Psoas muscle (tissue), 8 donors: ENCODE measurements around the gene TSPAN10. TPM values are rescaled to one million over a fixed set of nuclear protein-coding genes. Genes with fewer than 3 reads are reported as not detected.

ENCODE experiments used
- ATAC-seq, 4 donors: fragments of 200-7000 bp; cut with Tn5 transposase; one replicate each; pipeline ENCODE4 v1.9.1; 2020; ENCODE audit warnings: moderate library complexity in 3 of 4, mild to moderate bottlenecking in 2 of 4
- DNase-seq, 2 donors: peaks; one replicate each; pipeline ENCODE4 v3.0.0-alpha.2; 2020
- H3K27ac ChIP-seq: fragments of 200-600 bp; one replicate; pipeline ENCODE4 v1.8.0; 2022
- H3K27me3 ChIP-seq, 3 donors: fragments of 200-600 bp in 1 of 3; one replicate each; pipeline versions ENCODE4 v1.6.1 to v1.8.0; 2013 to 2022; ENCODE audit warnings: low read length in 2 of 3, mild to moderate bottlenecking in 2 of 3, moderate library complexity in 1 of 3; ENCODE audit not compliant: insufficient read depth in 3 of 3
- H3K36me3 ChIP-seq, 2 donors: fragments of 200-600 bp in 1 of 2; one replicate each; pipeline versions ENCODE4 v1.6.1 to v1.8.0; 2013 to 2022; ENCODE audit warnings: low read depth in 1 of 2, mild to moderate bottlenecking in 1 of 2, moderate library complexity in 1 of 2; ENCODE audit not compliant: insufficient read depth in 1 of 2
- H3K4me1 ChIP-seq: fragments of 200-600 bp; one replicate; pipeline ENCODE4 v1.8.0; 2022
- H3K4me3 ChIP-seq: fragments of 200-600 bp; one replicate; pipeline ENCODE4 v1.8.0; 2022; ENCODE audit warnings: mild to moderate bottlenecking
- H3K9me3 ChIP-seq: fragments of 200-600 bp; one replicate; pipeline ENCODE4 v1.8.0; 2022
- WGBS, 3 donors: extraction: QIAGEN DNeasy Blood & Tissue Kit; methylation state at CpG; one replicate each; pipeline versions ENCODE4 v1.1.6 to v1.1.7; 2013; 5-methylcytosine and 5-hydroxymethylcytosine counted together
- intact Hi-C, 2 donors: fragments of 100-400 bp; cut with DNase I; formaldehyde crosslinking; loops; one replicate each; pipeline versions ENCODE4 v1.11.0 to v1.14.2; 2022
- polyA plus RNA-seq, 3 donors: library from polyadenylated mRNA; stranded (reverse); fragments of 200-250 nt; gene quantifications; one replicate each; pipeline ENCODE4 v1.2.3, GENCODE V29; 2013
- total RNA-seq, 4 donors: library from RNA; stranded (reverse); fragmentation: NEBNext Ultra II Directional in 2 of 4; extraction: Animal tissue kit (Norgen Biotek cat#: 25700) in 2 of 4; gene quantifications; one replicate each; pipeline versions ENCODE4 v1.2.1 to v1.2.4, GENCODE V29; 2021 to 2023
- TF ChIP-seq, protein P1 (sequence below): fragments of 200-600 bp; IDR thresholded peaks from one replicate; pipeline ENCODE4 v1.8.0; 2022; ENCODE audit warnings: antibody characterized with exemption
- donor health status: healthy with polysubstance abuse.
- donor health status: DM: no; HTN: no; CAD: no; lungs with moderate emphysema.
- donor health status: Bipolar disorder and iron deficiency.
- donor health status: healthy.
- donor health status: DM: yes; HTN: yes; CAD: no.
- donor health status: DM: no; HTN: no; CAD: no.
- donor health status: DM: no; HTN: no; CAD: no.
- donor health status: DM: yes; HTN: yes; CAD: no.

TSPAN10 gene
- total and polyA plus RNA-seq, 7 donors, result 0.09 to 0.67 (median 0.22) TPM; not detected in 2

- intact Hi-C loops, result loop anchor here (2.0 kb wide), 1 partner anchor 29 kb away; the partner anchor contains the start of genes NPLOC4 (in 2 of the 2) and TSPAN10 (in 2 of the 2)
- H3K9me3 ChIP-seq, result no peaks in the 10 kb centered on the region
- TF ChIP-seq, protein P1, sequence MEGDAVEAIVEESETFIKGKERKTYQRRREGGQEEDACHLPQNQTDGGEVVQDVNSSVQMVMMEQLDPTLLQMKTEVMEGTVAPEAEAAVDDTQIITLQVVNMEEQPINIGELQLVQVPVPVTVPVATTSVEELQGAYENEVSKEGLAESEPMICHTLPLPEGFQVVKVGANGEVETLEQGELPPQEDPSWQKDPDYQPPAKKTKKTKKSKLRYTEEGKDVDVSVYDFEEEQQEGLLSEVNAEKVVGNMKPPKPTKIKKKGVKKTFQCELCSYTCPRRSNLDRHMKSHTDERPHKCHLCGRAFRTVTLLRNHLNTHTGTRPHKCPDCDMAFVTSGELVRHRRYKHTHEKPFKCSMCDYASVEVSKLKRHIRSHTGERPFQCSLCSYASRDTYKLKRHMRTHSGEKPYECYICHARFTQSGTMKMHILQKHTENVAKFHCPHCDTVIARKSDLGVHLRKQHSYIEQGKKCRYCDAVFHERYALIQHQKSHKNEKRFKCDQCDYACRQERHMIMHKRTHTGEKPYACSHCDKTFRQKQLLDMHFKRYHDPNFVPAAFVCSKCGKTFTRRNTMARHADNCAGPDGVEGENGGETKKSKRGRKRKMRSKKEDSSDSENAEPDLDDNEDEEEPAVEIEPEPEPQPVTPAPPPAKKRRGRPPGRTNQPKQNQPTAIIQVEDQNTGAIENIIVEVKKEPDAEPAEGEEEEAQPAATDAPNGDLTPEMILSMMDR, result no peak
- ATAC-seq (peak; percentile 3 to 36 (median 21)), DNase-seq (no peak)
- peaks cover 11% of the 10 kb centered on the region for H3K4me1 ChIP-seq
- H3K27ac ChIP-seq, result peak overlapping the region; percentile 90
- peak overlapping the region; percentile 100 for H3K4me3 ChIP-seq
- peaks cover 0 to 43% of the 10 kb centered on the region in 2 donors for H3K36me3 ChIP-seq
- 0 to 1% (median 0%) methylated on average over 16 of the region's 16 CpGs for WGBS, 3 donors
- no peaks in the 10 kb centered on the region for H3K27me3 ChIP-seq
These were observed 29.0 kb downstream of the TSPAN10 start for GRCh38 chr17:81666092-81666341.

GRCh38 chr17:81666342-81667191, 29.6 kb downstream of the TSPAN10 start, which contains the start of the genes CCDC137 and OXLD1:
Gene CCDC137 (plus strand): TSS chr17:81666737. CDS start chr17:81666767, 30 bp downstream.
Gene OXLD1 (minus strand): TSS chr17:81666605. CDS start chr17:81666577, 28 bp downstream.
- Histone ChIP-seq H3K27ac (peak within 1 kb of the TSS; percentile 90), H3K4me1 (peaks cover 11% of the 10 kb centered on the region), H3K4me3 (peak within 1 kb of the TSS; percentile 100), H3K9me3 (no peaks in the 10 kb centered on the region), H3K36me3 (peaks cover 0 to 48% of the 10 kb centered on the region in 2 donors), H3K27me3 (no peaks in the 10 kb centered on the region)
- intact Hi-C loops, result loop anchor here (2.0 kb wide), 1 partner anchor 30 kb away; the partner anchor contains the start of genes NPLOC4 (in 2 of the 2) and TSPAN10 (in 2 of the 2)
- 0 to 1% (median 0%) methylated on average over 72 to 96 of the region's 96 CpGs for WGBS, 3 donors
- TF ChIP-seq, protein P1, result no peak
- DNase-seq (peak; percentile 98), ATAC-seq (peak; percentile 98 to 99 (median 99))

DNA sequence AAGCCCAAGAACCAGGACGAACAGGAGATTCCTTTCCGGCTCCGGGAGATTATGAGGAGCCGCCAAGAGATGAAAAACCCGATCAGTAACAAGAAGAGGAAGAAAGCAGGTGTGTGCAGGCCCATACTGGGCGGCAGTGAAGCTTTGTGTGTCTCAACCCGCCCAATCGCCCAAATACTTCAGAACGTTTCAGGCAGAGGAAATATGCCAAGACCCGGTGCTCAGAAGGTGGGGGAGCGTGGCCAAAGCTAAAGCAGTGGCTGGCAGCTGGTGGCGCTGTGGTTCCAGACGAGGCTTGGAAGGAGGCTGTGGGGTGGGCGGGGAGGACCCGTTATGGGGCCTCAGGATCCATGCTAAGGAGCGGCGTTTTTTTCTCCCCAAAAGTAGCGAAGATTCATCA, 30.8 kb downstream of the TSPAN10 start:
- intact Hi-C loops, result loop anchor here (2.0 kb wide), 1 partner anchor 31 kb away; the partner anchor contains the start of genes NPLOC4 (in 2 of the 2) and TSPAN10 (in 2 of the 2)
- Histone ChIP-seq H3K4me3 (peak overlapping the region; percentile 100), H3K9me3 (no peaks in the 10 kb centered on the region), H3K27me3 (no peaks in the 10 kb centered on the region), H3K36me3 (peaks cover 0 to 60% of the 10 kb centered on the region in 2 donors), H3K4me1 (peaks cover 11% of the 10 kb centered on the region), H3K27ac (no peak overlapping the region)
- 77 to 81% (median 79%) methylated on average over 17 to 18 of the region's 18 CpGs for WGBS, 3 donors
- TF ChIP-seq, protein P1, result no peak
- no peak for DNase-seq
- ATAC-seq, result no peak

- Histone ChIP-seq H3K4me3 (no peak overlapping the region), H3K36me3 (peaks cover 0 to 59% of the 10 kb centered on the region in 2 donors), H3K4me1 (no peaks in the 10 kb centered on the region), H3K27me3 (no peaks in the 10 kb centered on the region), H3K27ac (no peak overlapping the region), H3K9me3 (no peaks in the 10 kb centered on the region)
- TF ChIP-seq, protein P1, result no peak
- 64 to 70% (median 69%) methylated on average over 18 of the region's 18 CpGs for WGBS, 3 donors
- intact Hi-C loops, result no loop called here
- ATAC-seq (no peak), DNase-seq (peak in 1 of 2 donors; percentile 51)
These were observed 35.5 kb downstream of the TSPAN10 start for GRCh38 chr17:81672504-81672903.
